Activated CD4-positive, alpha-beta T cell treated with anti-CD3 and anti-CD28 coated beads, Interleukin-10, Interleukin-2, amounts not matched to agents 100 ng/mL and 50 ng/mL, durations not matched to agents 16 hours and 8 hours (primary cell): ENCODE results near the gene ECT2L.

Experiments used
- DNase-seq: peaks from one replicate; pipeline ENCODE4 v3.0.0-alpha.2; 2020

Gene ECT2L

GRCh38 chr6:138948004-138948403 lies 152.1 kb downstream of the ECT2L start:
- DNase-seq, result no peak

- no peak for DNase-seq
Measured at GRCh38 chr6:138948546-138949179, 152.8 kb downstream of the ECT2L start.

DNA sequence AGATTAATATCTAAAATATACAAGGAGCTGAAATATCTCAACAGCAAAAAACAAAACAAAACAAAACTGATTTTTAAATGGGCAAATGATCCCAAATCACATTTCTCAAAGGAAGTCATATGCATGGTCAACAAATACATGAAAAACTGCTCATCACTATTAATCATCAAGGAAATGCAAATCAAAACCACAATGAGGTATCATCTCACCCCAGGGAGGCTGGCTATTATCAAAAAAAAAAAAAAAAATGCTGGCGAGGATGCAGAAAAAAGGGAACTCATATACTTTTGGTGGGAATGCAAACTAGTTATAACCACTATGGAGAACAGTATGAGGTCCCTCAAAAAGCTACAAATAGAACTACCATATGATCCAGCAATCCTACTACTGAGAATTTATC lies 157.6 kb downstream of the ECT2L start:
- no peak for DNase-seq
